ELF-1 (cell line): ENCODE measurements around the gene PLCB3.
A peak's percentile ranks its signal among the peaks of the same experiment; 100 is the strongest.

Source experiments
- DNase-seq: peaks from one replicate; pipeline ENCODE4 v3.0.0-alpha.2; 2016; ENCODE audit warnings: low read depth, low spot score

PLCB3 gene

DNA sequence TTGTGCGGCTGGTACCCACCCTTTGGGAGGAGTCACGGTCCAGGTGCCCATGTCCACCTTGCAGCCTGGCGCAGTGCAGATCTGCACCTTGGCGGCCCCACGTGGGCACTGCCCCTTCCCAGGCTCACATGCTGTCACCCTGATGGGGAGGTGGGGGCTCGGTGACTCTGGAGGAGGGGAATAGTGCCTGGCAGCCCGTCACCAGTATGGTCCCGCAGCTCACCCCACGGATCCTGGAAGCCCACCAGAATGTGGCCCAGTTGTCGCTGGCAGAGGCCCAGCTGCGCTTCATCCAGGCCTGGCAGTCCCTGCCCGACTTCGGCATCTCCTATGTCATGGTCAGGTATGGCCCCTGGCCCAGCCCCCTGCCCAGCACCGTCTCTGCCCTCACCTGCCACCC lies 30.5 kb upstream of the PLCB3 start:
- no peak for DNase-seq

DNA sequence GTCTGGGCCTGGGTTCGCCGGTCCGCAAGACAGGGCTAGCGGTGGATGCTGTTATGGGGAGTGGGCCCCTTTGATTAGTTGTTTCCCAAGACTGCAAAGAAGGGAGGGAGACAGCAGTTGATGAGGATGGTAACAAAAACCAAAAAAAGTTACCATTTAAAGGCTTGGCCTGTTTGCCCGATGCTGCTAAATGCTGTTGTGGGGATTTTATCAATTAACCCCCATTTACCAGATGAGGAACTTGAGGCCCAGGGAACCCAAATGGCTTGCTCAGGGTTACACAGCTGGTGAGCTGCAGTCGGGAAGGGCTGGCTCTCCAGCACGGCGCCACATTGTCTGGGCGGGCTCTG lies 28.7 kb upstream of the PLCB3 start:
- no peak for DNase-seq

DNA sequence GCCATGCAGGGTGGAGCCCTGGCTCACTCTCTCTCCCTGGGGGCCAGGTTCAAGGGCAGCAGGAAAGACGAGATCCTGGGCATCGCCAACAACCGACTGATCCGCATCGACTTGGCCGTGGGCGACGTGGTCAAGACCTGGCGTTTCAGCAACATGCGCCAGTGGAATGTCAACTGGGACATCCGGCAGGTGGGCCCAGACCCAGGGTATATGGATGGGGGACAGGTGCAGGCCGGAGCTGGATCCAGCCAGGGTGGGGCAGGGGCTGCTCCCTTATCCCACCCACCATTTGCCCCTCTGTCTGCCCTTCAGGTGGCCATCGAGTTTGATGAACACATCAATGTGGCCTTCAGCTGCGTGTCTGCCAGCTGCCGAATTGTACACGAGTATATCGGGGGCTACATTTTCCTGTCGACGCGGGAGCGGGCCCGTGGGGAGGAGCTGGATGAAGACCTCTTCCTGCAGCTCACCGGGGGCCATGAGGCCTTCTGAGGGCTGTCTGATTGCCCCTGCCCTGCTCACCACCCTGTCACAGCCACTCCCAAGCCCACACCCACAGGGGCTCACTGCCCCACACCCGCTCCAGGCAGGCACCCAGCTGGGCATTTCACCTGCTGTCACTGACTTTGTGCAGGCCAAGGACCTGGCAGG lies 28.2 kb upstream of the PLCB3 start:
- no peak for DNase-seq

DNA sequence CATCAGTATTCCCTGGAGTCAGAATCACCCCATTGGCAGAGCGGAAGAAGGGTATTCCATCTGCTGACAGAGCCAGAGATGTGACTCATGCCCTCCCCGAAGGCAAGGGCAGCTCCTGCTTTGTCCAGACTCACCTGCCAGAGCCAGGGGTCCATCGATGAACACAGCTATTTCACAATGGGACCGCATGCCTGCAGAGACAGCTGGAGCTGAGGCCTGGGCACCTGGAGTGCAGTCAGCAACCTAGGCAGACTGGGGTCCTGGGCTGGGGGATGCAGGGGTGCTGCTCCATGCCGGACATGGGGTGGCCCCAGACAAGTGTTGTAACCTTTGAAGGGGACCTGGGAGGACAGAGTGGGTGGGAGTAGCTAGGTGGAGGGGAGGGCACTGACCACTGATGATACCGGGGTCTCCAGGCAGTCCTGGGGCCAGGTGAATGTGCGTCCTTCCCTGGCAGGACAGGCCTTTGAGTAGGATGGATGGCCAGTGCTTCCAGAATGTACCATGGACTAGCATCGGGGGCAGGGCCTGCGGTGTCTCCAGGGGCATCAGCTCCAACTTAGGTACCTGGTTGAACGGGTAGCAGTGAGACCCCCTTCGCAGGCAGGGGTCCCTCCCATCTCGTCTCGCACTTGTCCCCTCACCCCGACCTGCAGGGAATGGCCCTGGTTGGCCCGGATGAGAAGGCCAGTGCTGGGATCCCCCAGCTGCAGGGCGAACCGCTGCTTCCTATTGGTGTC lies 27.0 kb upstream of the PLCB3 start:
- no peak for DNase-seq

DNA sequence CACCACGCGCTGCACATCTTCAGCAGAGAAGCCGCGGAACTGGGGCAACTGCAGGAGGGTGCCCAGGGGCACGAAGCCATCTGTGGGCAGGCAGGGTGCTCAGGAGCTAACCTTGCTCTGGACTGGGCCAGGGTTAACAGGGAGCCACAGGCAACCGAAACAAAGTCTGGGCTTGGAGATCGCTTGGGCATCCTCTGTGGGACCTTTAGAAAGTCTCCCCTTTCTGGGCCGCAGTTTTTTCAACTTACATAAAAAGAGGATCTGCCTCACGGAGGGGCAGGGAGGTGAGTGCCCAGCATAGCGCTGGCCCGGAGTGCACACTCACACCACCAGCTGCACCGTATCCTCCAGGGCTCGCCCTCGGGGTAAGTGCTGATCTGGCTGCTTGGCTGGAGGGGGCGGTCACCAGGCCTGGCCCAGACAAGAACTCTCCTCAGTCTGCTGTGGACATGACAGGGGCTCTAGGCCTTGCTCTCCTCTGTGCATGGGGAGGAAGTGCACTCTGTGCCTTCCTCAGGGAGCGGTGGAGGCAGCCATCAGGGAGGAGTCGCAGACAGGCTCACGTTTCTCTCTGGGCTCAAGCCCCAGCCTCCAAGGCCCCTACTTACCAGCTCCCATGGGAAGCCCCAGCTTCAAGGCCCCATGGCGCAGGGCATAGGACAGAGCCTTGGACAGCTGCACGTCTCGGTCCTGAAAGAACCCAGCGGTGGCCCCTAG lies 26.3 kb upstream of the PLCB3 start:
- no peak for DNase-seq

DNA sequence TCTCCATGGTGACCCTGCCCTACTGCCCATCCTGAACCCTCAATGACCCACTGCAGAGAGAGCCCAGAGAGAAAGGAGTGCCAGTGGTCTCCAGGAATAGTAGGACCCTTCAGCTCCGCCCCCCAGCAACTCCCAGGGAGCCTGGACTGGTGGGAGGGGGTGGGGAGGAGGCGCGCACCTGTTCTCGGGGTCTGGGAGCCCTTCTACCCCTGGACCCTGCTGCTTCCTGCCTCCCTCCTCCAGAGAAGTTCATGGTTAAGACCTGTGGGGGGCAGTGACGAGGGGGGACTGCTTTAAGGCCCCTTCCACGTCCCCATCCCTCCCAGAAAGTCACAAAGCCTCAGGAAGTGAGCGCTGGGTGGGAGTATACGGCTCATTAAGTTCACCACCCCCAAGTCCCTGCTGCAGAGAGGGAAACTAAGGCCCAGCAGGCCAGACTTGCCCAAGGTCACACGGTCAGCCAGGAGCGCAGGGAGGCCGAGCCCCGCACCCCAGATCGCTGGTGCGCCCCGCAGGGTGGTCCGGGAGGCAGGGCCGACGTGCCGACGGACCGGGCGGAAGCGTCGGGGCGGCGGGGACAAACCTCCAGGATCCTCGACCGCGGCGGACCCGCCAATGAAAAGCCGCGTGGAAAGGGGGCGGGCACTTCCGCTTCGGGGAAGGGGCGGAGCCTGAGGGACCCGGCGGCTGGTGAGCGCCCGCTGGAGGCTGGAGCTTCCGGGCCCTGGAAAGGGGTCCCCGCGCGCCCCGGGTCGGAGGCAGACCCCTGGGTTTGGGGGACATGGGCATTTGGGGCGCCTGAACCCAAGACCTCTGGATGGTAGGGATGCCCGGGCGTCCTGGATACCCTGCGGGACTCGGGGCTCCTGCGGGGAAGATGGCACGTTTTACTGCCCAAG lies 25.5 kb upstream of the PLCB3 start, which contains the start of the genes NUDT22 and TRPT1:
Gene NUDT22 (plus strand): TSS at position 667 of the 899 bp plus-strand sequence. CDS start 379 bp downstream, outside the sequence.
Gene TRPT1 (minus strand): TSS at position 579 of the 899 bp plus-strand sequence. CDS start 326 bp downstream, at position 253.
- DNase-seq, result peak; percentile 86

DNA sequence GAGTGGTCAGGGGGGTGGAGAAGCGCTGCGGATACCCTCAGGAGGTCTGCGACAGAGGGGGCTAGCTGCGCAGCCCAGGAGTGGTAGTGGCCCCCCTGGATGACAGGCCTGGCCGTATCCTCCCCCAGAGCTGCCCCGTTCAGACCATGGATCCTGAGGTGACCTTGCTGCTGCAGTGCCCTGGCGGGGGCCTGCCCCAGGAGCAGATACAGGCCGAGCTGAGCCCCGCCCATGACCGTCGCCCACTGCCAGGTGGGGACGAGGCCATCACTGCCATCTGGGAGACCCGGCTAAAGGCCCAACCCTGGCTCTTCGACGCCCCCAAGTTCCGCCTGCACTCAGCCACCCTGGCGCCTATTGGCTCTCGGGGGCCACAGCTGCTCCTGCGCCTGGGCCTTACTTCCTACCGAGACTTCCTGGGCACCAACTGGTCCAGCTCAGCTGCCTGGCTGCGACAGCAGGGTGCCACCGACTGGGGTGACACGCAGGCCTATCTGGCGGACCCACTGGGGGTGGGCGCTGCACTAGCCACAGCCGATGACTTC lies 24.8 kb upstream of the PLCB3 start:
- no peak for DNase-seq

DNA sequence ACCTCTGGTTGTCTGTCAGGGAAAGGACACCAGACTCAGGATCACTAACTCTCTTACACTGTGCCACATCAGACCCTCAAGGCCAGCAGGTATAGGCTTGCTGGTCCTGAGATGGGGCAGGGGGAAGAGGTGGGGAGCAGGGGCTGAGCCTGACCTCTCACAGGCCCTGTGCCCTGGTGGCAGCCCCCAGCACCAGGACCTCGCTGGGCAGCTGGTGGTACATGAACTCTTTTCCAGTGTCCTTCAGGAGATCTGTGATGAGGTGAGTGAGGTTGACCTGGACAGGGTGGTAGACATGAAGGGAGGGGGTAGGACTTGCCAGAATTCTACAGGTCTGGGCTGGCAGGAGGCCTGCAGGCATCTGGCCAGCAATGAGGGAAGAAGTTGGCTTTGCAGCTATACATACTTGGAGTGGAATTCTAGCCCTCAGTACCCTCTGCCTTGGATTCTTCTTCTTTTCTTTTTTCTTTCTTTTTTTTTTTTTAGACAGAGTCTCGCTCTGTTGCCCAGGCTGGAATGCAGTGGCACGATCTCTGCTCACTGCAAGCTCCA lies 23.8 kb upstream of the PLCB3 start:
- no peak for DNase-seq

DNA sequence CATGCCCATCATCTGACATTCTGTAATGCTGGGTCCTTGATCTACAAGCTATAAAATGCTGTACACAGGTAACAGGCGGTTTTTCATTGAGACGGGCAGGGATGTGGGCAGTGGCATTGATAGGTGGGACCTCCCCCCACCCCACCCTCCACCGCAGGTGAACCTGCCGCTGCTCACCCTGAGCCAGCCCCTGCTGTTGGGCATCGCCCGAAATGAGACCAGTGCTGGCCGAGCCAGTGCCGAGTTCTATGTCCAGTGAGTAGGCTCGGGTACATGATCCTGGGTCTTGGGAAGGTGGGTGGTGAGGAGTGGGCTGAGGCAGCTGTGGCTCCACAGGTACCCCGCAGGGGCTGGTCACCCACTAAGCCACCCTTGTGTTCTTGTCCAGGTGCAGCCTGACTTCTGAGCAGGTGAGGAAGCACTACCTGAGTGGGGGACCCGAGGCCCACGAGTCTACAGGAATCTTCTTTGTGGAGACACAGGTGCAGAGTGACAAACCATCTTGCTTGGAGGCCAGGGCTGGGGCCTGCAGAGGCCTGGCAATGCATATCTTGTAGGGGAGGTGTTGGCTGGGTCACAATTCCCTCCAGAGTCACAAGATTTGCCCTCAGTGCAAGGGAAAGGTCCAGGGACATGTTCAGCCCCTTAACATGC lies 22.1 kb upstream of the PLCB3 start:
- DNase-seq, result no peak

DNA sequence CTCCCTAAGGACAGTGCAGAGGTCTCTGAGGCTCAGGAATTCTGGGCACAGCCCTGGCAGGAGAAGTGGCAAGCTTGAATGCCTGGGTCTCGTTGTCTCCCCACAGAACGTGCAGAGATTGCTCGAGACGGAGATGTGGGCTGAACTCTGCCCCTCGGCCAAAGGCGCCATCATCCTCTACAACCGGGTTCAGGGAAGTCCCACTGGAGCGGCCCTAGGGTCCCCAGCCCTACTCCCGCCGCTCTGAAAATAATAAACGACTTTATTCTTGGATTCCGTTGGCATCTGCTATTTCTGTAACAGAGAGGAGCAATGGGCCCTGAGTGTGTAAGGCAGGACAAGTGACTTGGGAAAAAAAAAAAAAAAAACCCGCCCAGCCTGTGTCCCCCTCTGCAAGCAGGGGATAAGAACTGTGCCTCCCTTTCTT lies 21.6 kb upstream of the PLCB3 start:
- DNase-seq, result no peak

DNA sequence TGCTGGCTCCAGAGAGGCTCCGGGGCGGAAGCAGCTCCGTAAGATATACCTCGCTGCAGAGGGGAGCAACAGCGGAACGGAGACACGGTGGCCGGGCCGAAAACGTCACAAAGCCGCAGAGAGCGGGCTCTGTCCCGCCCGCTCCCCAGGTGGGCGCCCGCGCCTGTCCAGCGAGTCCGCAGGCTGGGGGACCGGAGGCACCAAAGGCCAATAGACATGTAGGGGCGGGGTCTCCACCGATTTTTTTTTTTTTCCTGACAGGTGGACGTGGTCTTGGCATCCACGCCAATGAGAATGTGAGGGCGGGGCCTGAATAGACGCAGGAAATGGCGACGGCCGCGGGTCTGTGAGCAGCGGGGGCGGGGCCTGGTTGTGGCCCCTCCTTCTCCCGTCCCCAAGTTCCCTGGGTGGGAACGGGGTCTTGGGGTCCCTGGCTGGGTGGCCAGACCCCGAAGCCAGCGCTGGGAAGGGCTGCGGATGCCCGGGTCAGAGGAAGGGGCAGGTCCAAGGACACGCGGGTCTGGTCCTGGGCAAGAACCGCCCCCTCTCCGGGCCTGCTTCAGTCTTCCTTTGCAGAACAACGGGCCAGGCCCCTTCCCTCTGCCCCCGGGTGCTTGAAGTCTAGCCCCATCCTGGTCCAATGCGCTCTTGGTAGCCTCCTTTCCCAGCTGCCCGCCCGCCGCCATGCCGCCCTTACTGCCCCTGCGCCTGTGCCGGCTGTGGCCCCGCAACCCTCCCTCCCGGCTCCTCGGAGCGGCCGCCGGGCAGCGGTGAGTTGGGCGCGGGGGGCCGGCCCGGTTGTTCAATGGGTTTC lies 21.0 kb upstream of the PLCB3 start, which contains the start of gene DNAJC4:
Gene DNAJC4 (plus strand): TSS at position 378 of the 814 bp plus-strand sequence. CDS start 307 bp downstream, at position 685.
- peak; percentile 97 for DNase-seq

DNA sequence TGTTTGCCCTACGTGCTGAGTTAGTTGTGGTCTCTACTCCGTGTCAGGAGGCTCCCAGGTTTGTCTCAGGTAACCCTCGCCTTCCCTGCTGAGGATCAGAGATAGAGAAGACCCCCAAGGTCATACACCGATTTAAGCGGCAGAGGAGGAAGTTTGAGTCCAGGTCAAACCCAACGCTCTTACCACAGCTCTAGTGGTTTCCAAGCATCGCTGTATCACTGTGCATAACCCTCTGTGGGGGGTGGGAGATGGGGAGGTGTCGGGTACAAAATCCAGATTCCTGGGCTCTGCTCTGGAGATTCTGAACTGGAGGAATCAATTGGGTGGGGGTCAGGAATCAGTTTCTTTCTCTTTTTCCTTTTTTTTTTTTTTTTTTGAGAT lies 20.4 kb upstream of the PLCB3 start:
- no peak for DNase-seq

DNA sequence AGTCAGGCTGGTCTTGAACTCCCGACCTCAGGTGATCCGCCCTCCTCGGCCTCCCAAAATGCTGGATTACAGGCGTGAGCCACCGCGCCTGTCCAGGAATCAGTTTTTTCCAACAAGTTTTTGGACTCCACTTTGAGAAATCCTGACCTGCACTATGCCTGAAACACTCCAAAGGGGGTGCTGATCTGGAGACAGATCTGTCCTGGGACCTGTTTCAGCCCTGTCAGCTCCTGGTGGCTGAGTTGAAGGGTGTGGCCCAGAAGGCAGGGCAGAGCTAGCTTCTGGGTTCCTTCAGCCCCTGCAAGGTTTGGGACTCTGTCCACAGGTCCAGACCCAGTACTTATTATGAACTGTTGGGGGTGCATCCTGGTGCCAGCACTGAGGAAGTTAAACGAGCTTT lies 19.8 kb upstream of the PLCB3 start:
- no peak for DNase-seq

DNA sequence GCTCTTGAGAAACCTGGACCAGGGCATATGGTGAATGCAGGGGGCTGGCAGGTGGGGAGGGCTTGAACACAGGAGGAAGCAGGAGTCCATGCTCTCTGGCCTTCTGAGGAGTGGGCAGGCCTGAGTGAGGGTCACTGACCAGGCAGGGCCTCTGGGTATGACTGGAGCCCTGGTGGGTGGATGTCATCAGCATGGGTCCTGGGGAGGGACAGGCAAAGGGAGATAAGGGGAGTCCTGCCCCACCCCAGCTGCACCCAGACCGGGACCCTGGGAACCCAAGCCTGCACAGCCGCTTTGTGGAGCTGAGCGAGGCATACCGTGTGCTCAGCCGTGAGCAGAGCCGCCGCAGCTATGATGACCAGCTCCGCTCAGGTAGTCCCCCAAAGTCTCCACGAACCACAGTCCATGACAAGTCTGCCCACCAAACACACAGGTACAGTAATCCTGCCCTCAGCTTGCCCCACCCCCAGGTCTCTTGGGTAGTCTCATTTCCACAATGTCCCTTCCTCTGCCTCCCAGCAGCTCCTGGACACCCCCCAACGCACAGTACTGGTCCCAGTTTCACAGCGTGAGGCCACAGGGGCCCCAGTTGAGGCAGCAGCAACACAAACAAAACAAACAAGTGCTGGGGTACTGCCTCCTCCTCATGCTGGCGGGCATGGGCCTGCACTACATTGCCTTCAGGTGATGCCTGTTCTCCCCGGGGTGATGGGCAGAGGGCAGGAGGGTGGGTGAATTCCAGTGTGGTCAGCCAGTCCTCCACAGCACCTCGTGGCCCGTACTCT lies 19.0 kb upstream of the PLCB3 start:
- no peak for DNase-seq

DNA sequence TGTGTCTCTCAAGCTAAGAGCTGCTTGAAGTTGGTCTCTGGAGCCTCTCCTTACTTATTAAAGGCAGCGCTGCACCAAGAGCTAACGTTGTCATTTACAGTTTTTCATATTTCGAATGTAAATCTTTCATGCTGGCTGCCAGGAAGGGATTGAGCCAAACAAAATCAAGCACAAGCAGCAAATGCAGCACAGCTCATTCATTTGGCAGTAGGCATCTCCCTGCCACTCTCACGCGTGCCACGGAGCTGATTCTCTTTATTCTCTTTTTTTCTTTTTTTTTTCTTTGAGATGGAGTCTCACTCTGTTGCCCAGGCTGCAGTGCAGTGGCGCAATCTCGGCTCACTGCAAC lies 18.4 kb upstream of the PLCB3 start:
- DNase-seq, result no peak

DNA sequence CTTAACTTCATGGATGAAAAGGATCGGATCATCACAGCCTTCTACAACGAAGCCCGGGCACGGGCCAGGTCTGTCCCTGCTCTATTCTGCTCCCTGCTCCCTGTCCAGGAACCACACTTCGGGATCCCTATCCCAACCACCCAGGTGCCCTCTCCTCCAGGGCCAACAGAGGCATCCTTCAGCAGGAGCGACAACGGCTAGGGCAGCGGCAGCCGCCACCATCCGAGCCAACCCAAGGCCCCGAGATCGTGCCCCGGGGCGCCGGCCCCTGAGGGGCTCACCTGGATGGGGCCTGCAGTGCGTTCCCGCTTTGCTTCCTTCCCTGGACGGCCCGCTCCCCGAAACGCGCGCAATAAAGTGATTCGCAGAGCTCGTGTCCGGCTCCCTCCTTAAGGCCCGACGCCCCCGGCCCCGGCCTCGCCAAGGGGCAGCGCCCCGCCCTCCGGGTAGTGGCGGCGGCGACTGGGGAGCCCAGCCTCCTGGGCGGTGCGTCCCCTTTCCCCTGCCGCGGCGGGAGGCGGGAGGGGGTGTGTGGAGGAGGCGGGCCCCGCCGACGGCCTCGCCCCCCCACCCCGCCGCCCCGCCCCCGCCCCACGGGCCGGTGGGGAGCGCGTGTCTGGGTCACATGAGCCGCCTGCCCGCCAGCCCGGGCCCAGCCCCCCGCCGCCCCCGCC lies 17.3 kb upstream of the PLCB3 start, which contains the start of gene VEGFB:
Gene VEGFB (plus strand): TSS at position 672 of the 674 bp plus-strand sequence. CDS start 250 bp downstream, outside the sequence.
- DNase-seq, result no peak

DNA sequence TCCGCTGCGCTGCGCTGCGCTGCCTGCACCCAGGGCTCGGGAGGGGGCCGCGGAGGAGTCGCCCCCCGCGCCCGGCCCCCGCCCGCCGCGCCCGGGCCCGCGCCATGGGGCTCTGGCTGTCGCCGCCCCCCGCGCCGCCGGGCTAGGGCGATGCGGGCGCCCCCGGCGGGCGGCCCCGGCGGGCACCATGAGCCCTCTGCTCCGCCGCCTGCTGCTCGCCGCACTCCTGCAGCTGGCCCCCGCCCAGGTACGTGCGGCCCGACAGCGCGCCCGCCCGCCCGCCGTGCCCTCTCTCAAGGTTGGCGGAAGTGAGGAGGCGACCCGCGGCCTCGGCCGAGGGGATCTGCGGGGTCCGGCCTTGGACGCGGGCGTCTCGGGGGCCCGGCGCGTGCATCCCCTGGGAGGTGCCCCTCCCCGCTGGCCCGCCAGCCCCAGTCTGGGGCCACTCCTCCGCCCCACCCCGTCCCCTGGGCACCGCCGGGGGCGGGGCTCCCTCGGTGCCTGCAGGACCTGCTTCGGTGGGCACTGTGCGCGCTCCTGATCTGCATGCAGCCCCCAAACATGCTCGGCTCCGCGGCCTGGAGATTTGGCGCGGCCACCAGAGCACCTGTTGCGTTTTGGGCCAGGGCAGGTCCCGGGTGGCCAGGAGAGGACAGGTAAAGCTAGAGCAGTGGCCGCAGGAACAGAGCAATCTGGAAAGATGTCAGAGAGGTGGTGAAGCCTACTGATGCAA lies 16.5 kb upstream of the PLCB3 start:
- DNase-seq, result no peak
